ENCODE results near the gene MAP3K3.

GRCh38 chr17:63706336-63707082, 84.3 kb downstream of the MAP3K3 start:
- TF ChIP-seq CTCF (conservative IDR thresholded peaks at IDR 0.05), result no peak
- no peak for TF ChIP-seq ZFX (IDR thresholded peaks at IDR 0.05)
